HG03135 (cell line): ENCODE results near the gene C2CD4A.

Source experiments
- ATAC-seq: cut with Tn5 transposase; IDR thresholded peaks from one replicate; pipeline ENCODE4 v1.9.1; 2021; ENCODE audit warnings: mild to moderate bottlenecking, moderate library complexity; ENCODE audit not compliant: unreplicated experiment

C2CD4A gene

GRCh38 chr15:62059108-62059815 is 7.5 kb upstream of the C2CD4A start:
- no peak for ATAC-seq

- peak; percentile 79 for ATAC-seq
Measured at GRCh38 chr15:62059816-62060112, 7.0 kb upstream of the C2CD4A start.

- ATAC-seq, result peak; percentile 79
Measured at GRCh38 chr15:62060113-62060895, 6.5 kb upstream of the C2CD4A start, which contains the start of gene VPS13C. Gene VPS13C, minus strand, starts transcription at chr15:62060447. Its CDS starts 73 bp downstream, at chr15:62060374.

GRCh38 chr15:62060896-62061280 is 5.9 kb upstream of the C2CD4A start:
- no peak for ATAC-seq

- ATAC-seq, result no peak
Measured at GRCh38 chr15:62063825-62064635, 2.7 kb upstream of the C2CD4A start.

DNA sequence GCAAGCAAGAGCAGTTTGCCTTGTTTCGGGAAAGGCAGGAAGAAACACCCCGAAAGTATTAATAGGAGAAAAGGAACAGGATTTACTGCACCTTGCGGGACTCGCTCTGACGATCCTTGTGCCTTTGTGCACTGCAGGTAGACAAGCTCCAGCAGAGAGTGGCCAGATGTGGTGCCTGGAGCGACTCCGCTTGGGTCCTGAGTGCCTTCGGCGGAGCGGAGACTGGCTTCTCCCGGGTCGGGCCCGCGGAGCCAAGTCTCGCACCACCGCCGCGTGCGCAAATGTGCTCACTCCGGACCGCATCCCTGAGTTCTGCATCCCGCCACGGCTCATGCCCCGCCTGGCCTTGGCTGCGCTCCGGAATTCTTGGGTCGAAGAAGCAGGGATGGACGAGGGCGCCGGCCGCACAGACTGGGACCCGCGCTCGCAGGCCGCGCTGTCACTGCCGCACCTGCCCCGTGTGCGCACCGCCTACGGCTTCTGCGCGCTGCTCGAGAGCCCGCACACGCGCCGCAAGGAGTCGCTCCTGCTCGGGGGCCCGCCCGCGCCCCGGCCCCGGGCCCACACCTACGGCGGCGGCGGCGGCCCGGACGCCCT is 769 bp downstream of the C2CD4A start:
- no peak for ATAC-seq

DNA sequence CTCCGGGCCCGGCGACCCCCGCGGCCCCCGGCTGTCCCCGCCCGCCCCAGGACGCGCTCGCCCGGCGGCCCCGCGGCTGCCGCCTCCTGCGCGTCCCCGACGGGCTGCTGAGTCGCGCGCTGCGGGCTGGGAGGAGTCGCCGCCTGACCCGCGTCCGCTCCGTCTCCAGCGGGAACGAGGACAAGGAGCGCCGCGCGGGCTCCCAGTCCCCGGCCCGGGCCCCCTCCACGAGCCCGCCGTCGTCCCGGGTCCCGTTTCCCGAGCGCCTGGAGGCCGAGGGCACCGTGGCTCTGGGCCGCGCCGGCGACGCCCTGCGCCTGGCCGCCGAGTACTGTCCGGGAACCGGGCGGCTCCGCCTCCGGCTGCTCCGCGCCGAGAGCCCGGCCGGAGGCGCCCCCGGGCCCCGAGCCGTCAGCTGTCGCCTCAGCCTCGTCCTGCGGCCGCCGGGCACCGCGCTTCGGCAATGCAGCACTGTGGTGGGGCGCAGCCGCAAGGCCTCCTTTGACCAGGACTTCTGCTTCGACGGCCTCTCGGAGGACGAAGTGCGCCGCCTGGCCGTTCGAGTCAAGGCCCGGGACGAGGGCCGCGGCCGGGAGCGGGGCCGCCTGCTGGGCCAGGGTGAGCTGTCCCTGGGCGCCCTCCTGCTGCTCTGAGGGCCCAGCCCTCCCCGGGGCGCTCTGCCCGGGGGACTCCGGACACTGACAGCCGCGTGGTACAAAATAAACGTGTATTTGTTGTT is 1.5 kb downstream of the C2CD4A start:
- ATAC-seq, result no peak

DNA sequence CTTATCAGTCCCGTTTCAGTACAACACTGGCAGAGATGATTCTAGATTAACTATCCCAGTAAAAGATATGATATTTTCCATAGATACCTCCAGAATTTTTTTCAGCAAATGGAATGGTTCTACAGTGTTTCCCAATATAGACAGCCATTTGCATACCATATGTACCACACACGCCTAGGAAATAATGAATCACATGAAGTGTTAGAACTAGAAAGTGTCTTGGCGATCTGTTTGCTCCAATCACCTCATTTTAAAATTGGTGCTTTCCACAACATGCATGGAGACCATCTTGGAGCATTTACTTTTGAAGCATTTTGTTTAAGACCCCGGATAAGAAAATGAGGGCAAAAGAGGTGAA is 2.0 kb downstream of the C2CD4A start:
- ATAC-seq, result no peak

DNA sequence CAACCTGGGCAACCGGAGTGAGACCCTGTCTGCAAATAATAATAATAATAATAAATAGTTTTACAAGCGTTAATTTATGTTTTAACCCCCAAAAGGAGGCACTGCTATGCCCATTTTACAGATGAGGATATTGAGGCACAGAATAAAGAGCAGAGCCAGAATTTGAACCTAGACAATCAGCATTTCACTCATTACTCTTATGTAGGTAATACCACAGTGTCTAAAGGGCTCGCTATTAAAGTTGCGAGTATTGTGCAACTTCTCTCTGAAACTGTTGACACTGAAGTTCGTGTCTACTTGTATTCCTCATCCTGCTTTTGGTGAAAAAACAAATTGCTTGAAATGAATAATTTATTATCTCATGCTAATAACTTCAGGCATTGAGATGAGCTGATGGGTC is 2.8 kb downstream of the C2CD4A start:
- ATAC-seq, result no peak

DNA sequence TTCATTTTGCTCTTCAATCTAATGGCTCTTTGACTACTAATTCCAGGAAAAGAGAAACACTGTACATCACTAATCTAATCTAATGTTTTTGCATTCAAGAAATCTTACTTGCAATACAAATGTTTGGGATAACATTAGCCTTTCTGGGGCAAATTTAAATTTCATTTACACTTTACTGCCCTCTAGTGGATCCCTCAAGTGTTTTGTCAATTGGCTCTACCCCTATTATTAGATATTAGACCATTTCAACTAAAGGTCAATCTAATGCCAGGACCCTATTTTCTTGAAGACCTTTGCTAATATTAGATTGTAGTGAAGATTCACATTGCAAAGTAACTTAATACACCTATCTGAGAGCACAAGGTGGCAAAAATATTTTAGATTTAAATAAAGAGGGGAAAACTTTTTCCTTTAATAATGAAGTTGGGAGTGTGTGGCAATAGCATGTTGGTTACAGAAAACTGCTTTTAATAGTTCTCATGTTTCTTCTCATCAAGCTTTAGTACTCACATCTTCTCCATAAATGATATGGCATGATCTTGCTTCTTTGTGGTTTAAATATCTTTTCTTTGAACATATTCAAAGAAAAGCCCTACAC is 5.0 kb downstream of the C2CD4A start:
- no peak for ATAC-seq

GRCh38 chr15:62075595-62076277 is 9.0 kb downstream of the C2CD4A start:
- no peak for ATAC-seq

DNA sequence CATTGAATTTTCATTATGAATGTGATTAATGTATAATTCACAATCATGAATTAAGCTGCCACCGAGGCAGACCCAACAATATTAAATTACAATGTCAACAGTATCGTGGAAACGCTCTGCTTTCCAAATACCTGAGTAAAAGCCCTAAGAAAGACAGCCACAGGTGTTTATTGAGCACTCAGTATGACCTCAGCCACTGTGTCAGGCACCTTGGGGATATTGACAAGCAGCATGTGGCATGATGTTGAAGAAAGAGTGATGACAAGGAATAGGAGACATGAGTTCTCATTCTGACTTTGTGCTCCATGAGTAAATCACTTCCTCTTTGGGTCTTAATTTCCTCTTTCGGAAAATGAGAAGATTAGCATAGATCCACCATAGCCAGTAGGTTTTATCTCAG is 12.8 kb downstream of the C2CD4A start:
- ATAC-seq, result no peak

GRCh38 chr15:62083194-62084154 is 16.7 kb downstream of the C2CD4A start:
- ATAC-seq, result no peak

GRCh38 chr15:62085740-62086139 is 19.0 kb downstream of the C2CD4A start:
- no peak for ATAC-seq

DNA sequence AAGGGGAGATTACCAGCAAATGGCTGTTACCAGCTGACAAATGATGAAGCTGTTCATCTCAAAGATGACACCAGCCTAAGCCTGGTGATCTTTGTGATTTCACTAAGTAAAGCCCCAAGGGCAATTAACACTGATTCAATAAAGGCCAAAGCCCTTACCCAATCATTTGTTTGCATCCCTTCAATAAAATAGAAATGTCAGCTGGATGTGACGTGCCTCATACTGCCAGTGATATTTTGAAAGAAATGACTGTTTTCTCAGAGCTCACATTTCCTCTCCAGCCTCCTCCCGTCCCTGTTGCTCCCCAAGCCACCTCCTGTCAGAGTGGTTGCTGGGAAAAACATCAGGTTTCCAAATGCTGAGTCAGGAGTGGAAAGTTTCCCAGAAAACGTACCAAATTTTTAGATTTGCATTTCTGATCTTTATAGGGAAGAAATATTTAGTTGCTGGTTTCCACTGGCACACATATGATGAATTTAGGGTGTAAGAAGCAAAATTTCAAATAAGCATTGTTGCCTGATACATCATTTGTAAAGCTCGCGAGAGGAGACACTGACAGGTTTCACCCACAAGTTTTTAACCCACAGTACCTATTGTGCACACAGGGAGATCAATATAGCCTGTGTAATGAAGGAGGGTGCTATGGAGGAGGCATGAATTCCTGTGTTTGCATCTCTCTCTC is 21.0 kb downstream of the C2CD4A start:
- no peak for ATAC-seq

GRCh38 chr15:62088353-62088693 is 21.5 kb downstream of the C2CD4A start:
- ATAC-seq, result no peak

DNA sequence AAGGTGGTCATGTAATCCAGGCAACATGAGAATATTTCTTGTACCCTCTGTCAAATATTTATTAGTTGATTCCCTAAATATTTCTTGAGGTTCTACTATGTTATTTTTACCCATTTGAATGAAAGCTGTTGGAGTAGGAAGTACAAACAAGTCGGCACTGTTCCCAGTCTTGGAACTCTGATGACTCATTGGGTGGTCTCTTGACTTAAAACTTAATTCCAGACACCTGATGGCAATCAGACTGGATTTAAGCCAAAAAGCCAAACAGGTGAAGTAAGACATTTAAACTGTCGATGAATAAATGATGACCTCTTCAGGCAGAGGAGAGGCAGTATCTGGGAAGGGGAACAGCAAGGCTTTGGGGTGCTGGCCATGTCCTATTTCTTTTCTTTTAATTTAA is 22.8 kb downstream of the C2CD4A start:
- no peak for ATAC-seq

DNA sequence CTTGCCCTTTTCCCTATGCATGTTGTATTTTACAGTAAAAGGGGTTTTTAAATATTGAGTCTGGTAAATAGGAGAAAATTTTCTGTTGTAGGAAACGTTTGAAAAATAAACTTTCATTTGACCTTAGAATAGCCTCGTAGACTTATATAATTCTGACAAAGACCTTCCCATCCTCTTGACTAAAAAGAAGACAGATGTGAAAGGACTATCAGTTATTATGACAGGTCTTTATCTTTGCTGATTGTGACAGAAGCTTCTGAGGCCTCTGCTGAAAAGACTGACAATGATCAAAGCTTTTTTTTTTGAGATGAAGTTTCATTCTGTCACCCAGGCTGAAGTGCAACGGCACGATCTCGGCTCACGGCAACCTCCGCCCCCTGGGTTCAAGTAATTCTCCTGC is 24.2 kb downstream of the C2CD4A start:
- no peak for ATAC-seq
